Stimulated activated naive CD4-positive, alpha-beta T cell treated with Interleukin-2 at 50 U/mL for 16 hours (primary cell): Measurements from ENCODE around the gene RSPH1.

ENCODE experiments used
- DNase-seq: peaks from one replicate; lab custom pipeline; 2025; lab: John Stamatoyannopoulos, UW

The RSPH1 gene

GRCh38 chr21:42496120-42496838 lies at the start of gene RSPH1:
RSPH1 (minus strand) TSS chr21:42496224; CDS start chr21:42496186, 38 bp downstream.
- peak; percentile 99 for DNase-seq

- no peak for DNase-seq
These were observed 49.7 kb upstream of the RSPH1 start for GRCh38 chr21:42545745-42546144.

GRCh38 chr21:42545317-42545716 lies 49.3 kb upstream of the RSPH1 start:
- DNase-seq = no peak

- DNase-seq = no peak
These were observed 48.5 kb upstream of the RSPH1 start for GRCh38 chr21:42544544-42544943.

- DNase-seq = no peak
These were observed 47.3 kb upstream of the RSPH1 start for GRCh38 chr21:42543106-42543847.

GRCh38 chr21:42542596-42542995 lies 46.6 kb upstream of the RSPH1 start:
- no peak for DNase-seq

DNA sequence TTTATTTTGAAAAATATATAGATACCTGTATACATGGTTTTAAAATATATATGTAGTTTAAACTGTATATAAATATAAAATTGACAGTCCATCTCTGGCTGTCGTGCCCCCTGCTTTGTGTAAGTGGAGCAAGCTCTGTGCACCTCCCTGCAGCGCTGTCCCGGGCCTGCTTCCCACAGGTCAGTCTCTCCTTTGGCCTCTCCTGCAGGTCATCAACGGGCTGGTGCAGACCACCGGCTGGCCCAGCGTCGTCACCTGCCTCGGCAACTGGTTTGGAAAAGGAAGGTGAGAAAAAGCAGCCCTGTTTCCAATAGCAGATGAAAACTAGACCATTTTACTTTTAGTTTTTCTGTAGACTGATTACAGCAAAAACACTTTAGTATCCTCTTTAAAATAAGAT lies 46.2 kb upstream of the RSPH1 start:
- no peak for DNase-seq

DNA sequence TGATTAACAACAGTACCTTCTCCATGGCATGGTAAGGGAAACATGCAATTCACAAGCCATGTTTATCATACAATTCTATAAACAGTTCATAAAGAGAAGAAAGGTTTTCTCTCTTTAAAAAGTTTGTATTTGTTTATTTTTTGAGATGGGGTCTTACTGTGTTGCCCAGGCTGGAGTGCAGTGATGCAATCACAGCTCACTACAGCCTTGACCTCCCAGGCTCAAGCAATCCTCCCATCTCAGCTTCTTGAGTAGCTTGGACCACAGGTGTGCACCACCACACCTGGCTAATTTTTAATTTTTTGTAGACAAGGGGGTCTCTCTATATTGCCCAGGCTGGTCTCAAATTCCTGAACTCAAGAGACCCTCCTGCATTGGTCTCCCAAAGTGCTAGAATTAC lies 45.6 kb upstream of the RSPH1 start:
- DNase-seq = no peak

DNA sequence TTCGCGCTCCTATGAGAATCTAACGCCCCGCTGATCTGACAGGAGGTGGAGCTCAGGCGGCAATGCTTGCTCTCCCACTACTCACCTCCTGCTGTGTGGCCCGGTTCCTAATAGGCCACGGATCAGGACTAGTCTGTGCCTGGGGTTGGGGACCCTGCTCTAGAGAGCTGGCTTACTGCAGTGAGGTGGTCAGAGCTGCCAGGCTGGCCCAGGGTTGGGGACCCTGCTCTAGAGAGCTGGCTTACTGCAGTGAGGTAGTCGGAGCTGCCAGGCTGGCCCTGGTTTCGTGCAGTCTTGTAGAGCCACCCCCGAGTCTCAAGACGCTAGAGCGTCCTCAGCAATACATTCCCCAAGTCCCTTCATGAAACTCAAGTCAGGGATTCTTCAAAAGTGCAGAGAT lies 45.1 kb upstream of the RSPH1 start:
- DNase-seq = no peak

GRCh38 chr21:42540396-42540795 lies 44.4 kb upstream of the RSPH1 start:
- DNase-seq = no peak

DNA sequence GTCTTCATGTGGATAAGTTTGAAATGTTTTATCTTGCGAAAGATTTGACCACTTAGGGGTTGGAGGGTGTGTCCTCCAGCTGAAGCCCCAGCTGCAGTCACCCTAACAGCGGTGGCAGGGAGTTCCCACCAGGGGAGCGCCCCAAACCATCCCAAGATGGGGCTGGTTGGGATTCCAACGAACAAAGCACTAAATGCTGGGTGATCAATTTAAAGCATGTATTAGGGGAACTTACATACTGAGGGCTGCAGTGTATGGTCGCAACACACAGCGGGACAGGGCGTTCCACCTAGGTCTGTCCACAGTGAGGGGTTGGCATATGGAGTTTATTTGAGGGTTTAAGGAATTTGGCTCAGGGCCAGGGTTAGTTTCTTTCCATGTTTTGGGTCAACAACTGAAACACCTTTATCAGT lies 43.9 kb upstream of the RSPH1 start:
- no peak for DNase-seq

DNA sequence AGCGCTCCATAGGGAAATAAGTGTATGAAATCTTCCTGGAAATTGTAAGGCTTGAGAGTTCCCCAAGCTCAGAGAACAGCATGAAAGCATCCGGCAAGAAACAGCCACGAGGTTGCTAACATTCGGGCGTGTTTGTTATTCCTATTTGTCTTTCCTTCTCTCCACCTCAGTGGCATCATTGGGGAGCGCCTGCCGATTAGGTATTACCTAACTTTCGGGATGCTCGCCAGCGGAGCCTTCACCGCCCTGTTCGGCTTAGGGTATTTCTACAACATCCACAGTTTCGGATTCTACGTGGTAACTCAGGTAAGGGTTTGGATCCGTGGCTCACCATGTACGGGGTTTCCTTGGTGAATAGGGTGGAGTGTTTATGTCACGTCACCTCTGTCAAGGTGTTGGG lies 43.3 kb upstream of the RSPH1 start:
- DNase-seq = no peak

- DNase-seq = no peak
These were observed 42.7 kb upstream of the RSPH1 start for GRCh38 chr21:42538479-42539275.

- no peak for DNase-seq
These were observed 41.2 kb upstream of the RSPH1 start for GRCh38 chr21:42537106-42537742.

DNA sequence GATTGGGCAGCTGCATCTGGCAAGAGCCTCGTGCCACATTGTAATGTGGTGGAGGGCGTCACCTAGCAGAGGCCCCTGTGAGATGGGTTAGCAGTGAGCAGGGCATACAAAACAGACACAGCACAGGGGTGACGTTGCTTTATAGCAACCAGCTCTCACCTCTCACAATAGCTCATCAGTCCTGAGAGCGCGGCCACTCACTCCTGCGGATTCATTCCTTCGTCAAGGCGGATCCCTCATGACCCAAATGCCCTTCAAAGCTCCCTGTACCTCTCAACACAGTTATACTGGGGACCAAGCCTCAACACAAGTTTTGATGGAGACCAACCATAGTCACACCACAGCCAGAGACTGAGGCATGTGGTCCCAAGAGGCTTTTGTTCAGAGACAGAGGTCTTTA lies 40.6 kb upstream of the RSPH1 start:
- DNase-seq = no peak

GRCh38 chr21:42535602-42536171 lies 39.7 kb upstream of the RSPH1 start:
- no peak for DNase-seq

GRCh38 chr21:42534421-42535378 lies 38.7 kb upstream of the RSPH1 start:
- no peak for DNase-seq

- no peak for DNase-seq
These were observed 37.9 kb upstream of the RSPH1 start for GRCh38 chr21:42533963-42534355.

DNA sequence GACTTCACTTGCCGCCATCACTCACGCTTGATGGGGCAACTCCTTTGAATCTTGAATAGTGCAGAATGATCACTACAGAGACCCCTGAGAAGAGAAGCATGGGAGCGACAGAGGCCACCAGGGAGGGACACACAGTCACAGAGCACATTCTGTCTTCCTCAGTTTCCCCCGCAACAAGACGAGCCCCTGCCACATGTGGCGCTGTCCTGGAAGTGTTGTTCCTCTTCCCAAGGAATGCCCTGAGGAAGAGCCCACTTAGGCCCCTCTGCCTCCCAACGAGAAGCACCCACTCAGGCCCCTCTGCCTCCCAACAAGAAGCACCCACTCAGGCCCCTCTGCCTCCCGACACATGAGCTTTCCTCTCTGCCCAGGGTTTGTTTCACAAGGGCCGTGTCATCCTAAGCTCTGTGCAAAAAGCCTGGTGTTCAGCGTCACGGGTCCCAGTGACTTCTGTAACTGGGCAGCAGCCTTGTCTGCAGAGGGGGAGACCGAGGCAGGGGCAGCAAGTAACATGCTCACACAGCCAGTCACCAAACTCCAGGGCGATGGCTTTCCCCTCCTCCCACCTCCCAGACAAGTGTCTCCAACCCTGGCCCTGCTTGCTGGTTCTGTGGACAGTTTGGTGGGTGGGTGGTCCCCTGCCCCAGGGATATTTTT lies 37.4 kb upstream of the RSPH1 start:
- no peak for DNase-seq

- DNase-seq = no peak
These were observed 36.6 kb upstream of the RSPH1 start for GRCh38 chr21:42532466-42533181.
